UCSD-AML1 (cell line): ENCODE data around the gene LCP1.

Source experiments
- DNase-seq: peaks from one replicate; lab custom pipeline; 2025; ENCODE audit not compliant: unreplicated experiment; lab: John Stamatoyannopoulos, UW

LCP1 gene

GRCh38 chr13:46129955-46130618 is 51.9 kb downstream of the LCP1 start:
- DNase-seq, result no peak

GRCh38 chr13:46129124-46129523 is 52.9 kb downstream of the LCP1 start:
- DNase-seq, result no peak

- no peak for DNase-seq
These were observed 54.5 kb downstream of the LCP1 start for GRCh38 chr13:46127358-46128023.

- peak; percentile 84 for DNase-seq
These were observed 55.2 kb downstream of the LCP1 start for GRCh38 chr13:46126552-46127357.

GRCh38 chr13:46126056-46126455 is 55.9 kb downstream of the LCP1 start:
- DNase-seq, result no peak

GRCh38 chr13:46124967-46125933 is 56.7 kb downstream of the LCP1 start:
- no peak for DNase-seq

GRCh38 chr13:46124531-46124966 is 57.4 kb downstream of the LCP1 start:
- DNase-seq, result peak; percentile 58

- no peak for DNase-seq
These were observed 59.7 kb downstream of the LCP1 start for GRCh38 chr13:46122304-46122703.

GRCh38 chr13:46121597-46122163 is 60.3 kb downstream of the LCP1 start:
- no peak for DNase-seq

DNA sequence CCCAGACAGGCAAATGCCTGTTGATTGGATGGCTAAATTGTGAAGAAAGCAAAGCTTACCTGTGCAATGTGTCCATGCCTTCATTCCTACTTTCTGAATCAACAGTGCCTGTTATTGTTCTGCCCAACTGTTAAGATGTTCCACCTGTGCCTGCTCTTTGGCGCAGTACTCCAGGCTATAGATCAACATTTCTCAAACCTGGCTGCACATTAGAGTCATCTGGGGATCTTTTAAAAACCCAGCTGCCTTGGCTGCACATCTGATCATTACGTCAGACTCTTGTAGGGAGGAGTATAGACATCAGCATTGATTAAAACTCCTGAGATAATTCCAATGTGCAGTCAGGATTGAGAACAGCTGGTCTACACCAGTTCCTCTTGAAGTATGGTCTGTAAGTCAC is 60.9 kb downstream of the LCP1 start:
- no peak for DNase-seq

- DNase-seq, result no peak
These were observed 61.9 kb downstream of the LCP1 start for GRCh38 chr13:46119883-46120614.

GRCh38 chr13:46116653-46117502 is 65.1 kb downstream of the LCP1 start:
- DNase-seq, result no peak

DNA sequence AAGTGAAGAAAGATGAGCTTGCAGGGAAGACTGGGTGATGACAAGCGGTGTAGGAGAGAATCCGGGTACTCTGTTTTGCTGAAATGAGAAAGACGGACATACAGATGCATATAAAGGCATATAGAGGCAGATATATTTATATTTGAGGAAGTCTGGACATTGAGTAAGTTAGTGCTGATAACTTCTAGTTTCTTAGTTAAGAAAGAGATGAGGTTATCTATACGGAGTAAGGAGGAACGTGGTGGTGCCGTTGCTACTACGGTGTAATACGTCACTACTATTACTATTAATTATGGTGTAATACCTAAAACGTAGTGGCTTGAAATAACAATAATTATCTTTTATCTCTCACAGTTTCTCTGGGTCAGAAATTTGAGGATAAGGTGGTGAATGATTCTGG is 67.4 kb downstream of the LCP1 start:
- no peak for DNase-seq

DNA sequence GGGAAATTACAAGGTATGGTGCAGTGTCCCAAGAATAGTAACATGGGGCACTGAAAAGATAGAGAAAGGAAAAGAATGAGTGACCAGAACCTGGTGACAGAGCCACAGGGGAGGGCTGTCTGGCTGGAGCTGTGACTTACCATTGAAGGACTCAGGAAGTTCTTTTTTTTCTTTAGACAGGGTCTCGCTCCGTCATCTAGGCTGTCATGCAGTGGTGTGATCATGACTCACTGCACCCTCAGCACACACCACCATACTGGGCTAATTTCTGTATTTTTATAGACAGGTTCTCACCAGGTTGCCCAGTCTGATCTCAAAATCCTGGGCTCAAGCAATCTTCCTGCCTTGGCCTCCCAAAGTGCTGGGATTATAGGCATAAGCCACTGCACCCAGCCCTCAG is 68.4 kb downstream of the LCP1 start:
- DNase-seq, result no peak

DNA sequence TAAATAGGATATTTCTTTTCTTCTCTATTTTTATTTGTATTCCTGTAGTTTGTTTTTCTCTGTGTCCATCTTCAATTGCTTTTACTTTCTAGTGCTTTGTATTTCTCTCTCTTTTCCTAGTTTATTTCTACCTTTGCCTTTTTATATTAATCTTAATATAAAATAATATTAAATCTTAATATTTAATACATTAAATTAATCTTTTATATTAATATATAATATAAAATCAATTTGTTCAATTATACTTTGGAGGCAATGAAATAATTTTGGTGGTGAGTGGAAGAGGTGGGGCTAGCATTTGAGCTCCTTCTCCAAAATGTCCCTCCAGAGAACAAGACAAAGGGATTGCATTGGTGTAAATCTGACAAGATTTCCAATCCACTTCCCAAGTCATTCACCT is 70.8 kb downstream of the LCP1 start:
- no peak for DNase-seq

GRCh38 chr13:46109451-46109850 is 72.5 kb downstream of the LCP1 start:
- DNase-seq, result no peak

DNA sequence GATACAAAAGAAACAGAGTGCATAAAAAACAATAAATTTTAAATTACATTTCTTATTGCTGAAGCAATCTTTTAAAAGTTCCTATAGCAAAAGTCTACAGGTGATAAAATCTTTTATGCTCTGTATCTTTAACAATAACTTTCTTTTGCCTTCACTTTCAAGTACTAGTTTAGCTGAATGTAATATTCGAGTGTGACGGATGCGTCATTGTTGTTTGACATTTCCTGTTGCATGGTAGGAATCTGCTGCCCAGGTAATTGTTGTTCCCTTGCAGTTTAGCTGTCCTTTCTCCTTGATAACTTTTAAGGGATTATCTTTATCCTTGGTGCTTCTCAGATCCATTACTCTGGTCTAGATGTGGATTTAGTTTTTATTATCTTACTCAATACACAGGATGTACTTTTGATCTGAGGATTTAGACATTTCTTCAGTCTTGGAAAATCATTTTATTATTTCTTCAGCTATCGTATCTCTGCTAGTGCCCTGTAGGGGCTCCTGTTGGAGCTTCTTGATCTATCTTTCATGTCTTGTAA is 75.1 kb downstream of the LCP1 start:
- DNase-seq, result no peak

DNA sequence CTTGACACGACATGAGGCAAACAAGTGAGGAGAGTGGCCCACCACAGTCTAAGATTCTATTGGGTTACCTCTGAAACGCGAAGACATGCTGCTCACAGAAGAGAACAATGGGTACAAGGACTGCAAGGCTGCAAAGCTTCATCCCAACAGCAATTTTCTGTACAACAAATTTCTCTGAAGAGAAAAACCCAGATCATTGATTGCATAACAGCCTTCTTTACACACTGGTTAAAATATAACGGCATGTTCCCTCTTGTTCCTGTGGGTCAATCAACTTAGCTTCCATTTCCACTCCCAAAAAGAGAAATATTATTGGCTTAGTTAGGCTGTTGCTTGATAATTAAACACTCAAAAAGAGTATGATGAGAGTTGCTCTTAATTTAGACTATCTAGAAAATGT is 77.1 kb downstream of the LCP1 start, which contains the start of gene CPB2:
TSS of gene CPB2 (minus strand) at position 166 of the 400 bp plus-strand sequence. CDS start at position 142, 24 bp downstream.
- DNase-seq, result no peak

- DNase-seq, result no peak
These were observed 78.9 kb downstream of the LCP1 start for GRCh38 chr13:46103037-46103436.
